Neural cell (in vitro differentiated cells): ENCODE results near the gene MAIP1. TPM values are rescaled to one million over a fixed set of nuclear protein-coding genes. Genes with fewer than 3 reads are reported as not detected.

Source experiments
- H2AFZ ChIP-seq: fragments of 200-600, 300-800 bp; sonication (generic), shearing (Covaris generic); 2 replicates; pipeline ENCODE4 v1.6.0; 2014; ENCODE audit warnings: low read depth, mild to moderate bottlenecking, antibody characterized with exemption, low read length, moderate library complexity
- H3F3A ChIP-seq: fragments of 200-600 bp; shearing (Covaris generic); 2 replicates; pipeline ENCODE4 v1.6.1; 2016; ENCODE audit warnings: mild to moderate bottlenecking, moderate library complexity, mixed read lengths, antibody characterized with exemption, low read length; ENCODE audit not compliant: insufficient read depth, poor library complexity, severe bottlenecking
- H3K27ac ChIP-seq: fragments of 200-600, 300-800 bp; sonication (generic), shearing (Covaris generic); 2 replicates; pipeline ENCODE4 v1.5.1; 2014; ENCODE audit warnings: mild to moderate bottlenecking, low read length, moderate library complexity
- H3K27me3 ChIP-seq: fragments of 300-800, 200-600 bp; sonication (generic), shearing (Covaris generic); 2 replicates; pipeline ENCODE4 v1.6.0; 2014; ENCODE audit warnings: mild to moderate bottlenecking, low read depth, low read length, moderate library complexity; ENCODE audit not compliant: insufficient read depth
- H3K36me3 ChIP-seq: fragments of 300-800, 200-600 bp; sonication (generic), shearing (Covaris generic); 2 replicates; pipeline ENCODE4 v1.5.1; 2014; ENCODE audit warnings: mild to moderate bottlenecking, antibody characterized with exemption, low read length, moderate library complexity; ENCODE audit not compliant: insufficient read depth
- H3K4me2 ChIP-seq: fragments of 300-800, 200-600 bp; sonication (generic), shearing (Covaris generic); 2 replicates; pipeline ENCODE4 v1.6.0; 2014; ENCODE audit warnings: mild to moderate bottlenecking, low read length
- H3K4me3 ChIP-seq: fragments of 300-800, 200-600 bp; sonication (generic), shearing (Covaris generic); 2 replicates; pipeline ENCODE4 v1.5.1; 2014; ENCODE audit warnings: mild to moderate bottlenecking, low read length, moderate library complexity
- H3K79me2 ChIP-seq: fragments of 200-600 bp; shearing (Covaris generic); replicated peaks from 2 replicates; pipeline ENCODE4 v1.6.0; 2014; ENCODE audit warnings: mild to moderate bottlenecking, low read length, moderate library complexity; ENCODE audit not compliant: insufficient read depth
- H3K9ac ChIP-seq: fragments of 300-800, 200-600 bp; sonication (generic), shearing (Covaris generic); 2 replicates; pipeline ENCODE4 v1.6.1; 2016; ENCODE audit warnings: mild to moderate bottlenecking, low read length, mixed read lengths
- H3K9me2 ChIP-seq: fragments of 200-600 bp; shearing (Covaris generic); 2 replicates; pipeline ENCODE4 v1.6.1; 2016; ENCODE audit warnings: mild to moderate bottlenecking, low read length, mixed read lengths; ENCODE audit not compliant: insufficient read depth
- H3K9me3 ChIP-seq: fragments of 200-600, 300-800 bp; sonication (generic), shearing (Covaris generic); 2 replicates; pipeline ENCODE4 v1.6.1; 2016; ENCODE audit warnings: mild to moderate bottlenecking, mixed run types, low read length, moderate library complexity, mixed read lengths
- H4K20me1 ChIP-seq: fragments of 200-600 bp; shearing (Covaris generic); 2 replicates; pipeline ENCODE4 v1.6.1; 2016; ENCODE audit warnings: mild to moderate bottlenecking, mixed run types; ENCODE audit not compliant: insufficient read depth
- EP300 ChIP-seq: fragments of 450-650 bp; conservative IDR thresholded peaks from 2 replicates; pipeline ENCODE4 v1.6.1; 2014; ENCODE audit warnings: antibody characterized with exemption, mild to moderate bottlenecking, moderate library complexity; ENCODE audit not compliant: poor library complexity, severe bottlenecking
- EZH2 ChIP-seq: fragments of 200-600, 300-800 bp; shearing (Covaris generic), sonication (generic); IDR thresholded peaks from 2 replicates; pipeline ENCODE4 v1.6.1; 2014; ENCODE audit warnings: antibody characterized with exemption, low read length, borderline replicate concordance, mild to moderate bottlenecking; ENCODE audit not compliant: insufficient read depth, poor library complexity, severe bottlenecking
- MXI1 ChIP-seq: fragments of 450-650 bp; conservative IDR thresholded peaks from 2 replicates; pipeline ENCODE4 v1.6.1; 2014; ENCODE audit warnings: antibody characterized with exemption, mild to moderate bottlenecking; ENCODE audit not compliant: poor library complexity, severe bottlenecking
- POLR2AphosphoS5 ChIP-seq: IDR thresholded peaks from 2 replicates; pipeline ENCODE4 v1.6.1; 2012
- RAD21 ChIP-seq: fragments of 450-650 bp; conservative IDR thresholded peaks from 2 replicates; pipeline ENCODE4 v1.6.1; 2014; ENCODE audit warnings: antibody characterized with exemption, mild to moderate bottlenecking, moderate library complexity
- SMC3 ChIP-seq: fragments of 450-650 bp; conservative IDR thresholded peaks from 2 replicates; pipeline ENCODE4 v1.6.1; 2014; ENCODE audit warnings: antibody characterized with exemption, mild to moderate bottlenecking, moderate library complexity; ENCODE audit not compliant: poor library complexity
- TAF1 ChIP-seq: IDR thresholded peaks from 2 replicates; pipeline ENCODE4 v1.6.1; 2012; ENCODE audit warnings: low read depth
- polyA plus RNA-seq: library from polyadenylated mRNA; depleted of rRNA; stranded (reverse); fragments of >200 nt; gene quantifications from 2 replicates; pipeline ENCODE4 v1.2.3, GENCODE V29; 2014
- TF ChIP-seq, protein P1 (sequence below): IDR thresholded peaks from 2 replicates; pipeline ENCODE4 v1.6.1; 2012; ENCODE audit warnings: borderline replicate concordance
- TF ChIP-seq, protein P2 (sequence below): fragments of 450-650 bp; IDR thresholded peaks from 2 replicates; pipeline ENCODE4 v1.5.1; 2014; ENCODE audit warnings: antibody characterized with exemption, mild to moderate bottlenecking, moderate library complexity; ENCODE audit not compliant: poor library complexity, severe bottlenecking

MAIP1 gene
- polyA plus RNA-seq, 1 donor from 2014 or later, result 24.1 TPM

DNA sequence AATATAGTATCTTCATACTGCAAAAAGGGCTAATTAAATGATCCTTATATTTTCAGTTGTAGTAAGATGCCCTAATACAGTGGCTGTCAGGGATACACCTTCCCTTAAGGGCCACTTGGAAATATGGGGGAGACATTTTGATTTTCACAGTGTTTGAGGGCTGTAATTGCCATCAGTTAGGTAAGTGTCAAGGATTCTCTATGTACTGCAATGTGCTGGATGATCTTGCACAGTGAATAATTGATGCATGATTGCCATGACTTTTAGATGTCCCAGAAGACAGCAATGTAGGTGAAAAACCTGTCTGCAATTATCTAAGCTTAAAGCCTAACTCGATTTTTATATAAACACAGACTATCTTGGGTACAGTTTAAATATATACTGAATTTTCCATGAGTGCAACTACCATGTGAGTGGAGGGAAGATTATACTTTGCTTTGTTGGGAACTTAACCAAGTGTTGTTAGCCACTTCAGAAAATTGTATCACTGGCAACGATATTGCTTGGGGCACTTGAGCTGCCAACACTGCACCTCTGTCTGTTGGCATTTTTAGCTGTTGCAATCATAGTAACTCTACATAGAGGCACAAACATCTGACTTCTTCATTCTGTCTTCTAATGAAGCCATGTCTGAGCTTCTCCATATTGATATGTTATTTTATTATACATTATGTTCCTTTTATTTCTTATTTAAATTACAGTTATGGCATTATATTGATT, 45.2 kb downstream of the MAIP1 start:
- H3K27ac ChIP-seq, result no peak overlapping the region
- TF ChIP-seq MXI1 (no peak), EP300 (no peak), TAF1 (no peak), EZH2 (no peak), RAD21 (no peak), SMC3 (no peak), POLR2AphosphoS5 (no peak)
- TF ChIP-seq, protein P1, sequence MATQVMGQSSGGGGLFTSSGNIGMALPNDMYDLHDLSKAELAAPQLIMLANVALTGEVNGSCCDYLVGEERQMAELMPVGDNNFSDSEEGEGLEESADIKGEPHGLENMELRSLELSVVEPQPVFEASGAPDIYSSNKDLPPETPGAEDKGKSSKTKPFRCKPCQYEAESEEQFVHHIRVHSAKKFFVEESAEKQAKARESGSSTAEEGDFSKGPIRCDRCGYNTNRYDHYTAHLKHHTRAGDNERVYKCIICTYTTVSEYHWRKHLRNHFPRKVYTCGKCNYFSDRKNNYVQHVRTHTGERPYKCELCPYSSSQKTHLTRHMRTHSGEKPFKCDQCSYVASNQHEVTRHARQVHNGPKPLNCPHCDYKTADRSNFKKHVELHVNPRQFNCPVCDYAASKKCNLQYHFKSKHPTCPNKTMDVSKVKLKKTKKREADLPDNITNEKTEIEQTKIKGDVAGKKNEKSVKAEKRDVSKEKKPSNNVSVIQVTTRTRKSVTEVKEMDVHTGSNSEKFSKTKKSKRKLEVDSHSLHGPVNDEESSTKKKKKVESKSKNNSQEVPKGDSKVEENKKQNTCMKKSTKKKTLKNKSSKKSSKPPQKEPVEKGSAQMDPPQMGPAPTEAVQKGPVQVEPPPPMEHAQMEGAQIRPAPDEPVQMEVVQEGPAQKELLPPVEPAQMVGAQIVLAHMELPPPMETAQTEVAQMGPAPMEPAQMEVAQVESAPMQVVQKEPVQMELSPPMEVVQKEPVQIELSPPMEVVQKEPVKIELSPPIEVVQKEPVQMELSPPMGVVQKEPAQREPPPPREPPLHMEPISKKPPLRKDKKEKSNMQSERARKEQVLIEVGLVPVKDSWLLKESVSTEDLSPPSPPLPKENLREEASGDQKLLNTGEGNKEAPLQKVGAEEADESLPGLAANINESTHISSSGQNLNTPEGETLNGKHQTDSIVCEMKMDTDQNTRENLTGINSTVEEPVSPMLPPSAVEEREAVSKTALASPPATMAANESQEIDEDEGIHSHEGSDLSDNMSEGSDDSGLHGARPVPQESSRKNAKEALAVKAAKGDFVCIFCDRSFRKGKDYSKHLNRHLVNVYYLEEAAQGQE, result no peak
- TF ChIP-seq, protein P2, sequence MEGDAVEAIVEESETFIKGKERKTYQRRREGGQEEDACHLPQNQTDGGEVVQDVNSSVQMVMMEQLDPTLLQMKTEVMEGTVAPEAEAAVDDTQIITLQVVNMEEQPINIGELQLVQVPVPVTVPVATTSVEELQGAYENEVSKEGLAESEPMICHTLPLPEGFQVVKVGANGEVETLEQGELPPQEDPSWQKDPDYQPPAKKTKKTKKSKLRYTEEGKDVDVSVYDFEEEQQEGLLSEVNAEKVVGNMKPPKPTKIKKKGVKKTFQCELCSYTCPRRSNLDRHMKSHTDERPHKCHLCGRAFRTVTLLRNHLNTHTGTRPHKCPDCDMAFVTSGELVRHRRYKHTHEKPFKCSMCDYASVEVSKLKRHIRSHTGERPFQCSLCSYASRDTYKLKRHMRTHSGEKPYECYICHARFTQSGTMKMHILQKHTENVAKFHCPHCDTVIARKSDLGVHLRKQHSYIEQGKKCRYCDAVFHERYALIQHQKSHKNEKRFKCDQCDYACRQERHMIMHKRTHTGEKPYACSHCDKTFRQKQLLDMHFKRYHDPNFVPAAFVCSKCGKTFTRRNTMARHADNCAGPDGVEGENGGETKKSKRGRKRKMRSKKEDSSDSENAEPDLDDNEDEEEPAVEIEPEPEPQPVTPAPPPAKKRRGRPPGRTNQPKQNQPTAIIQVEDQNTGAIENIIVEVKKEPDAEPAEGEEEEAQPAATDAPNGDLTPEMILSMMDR, result no peak
- H3K36me3 ChIP-seq, result no peaks in the 10 kb centered on the region
- no peak overlapping the region for H3K4me3 ChIP-seq
- H3K27me3 ChIP-seq, result no peaks in the 10 kb centered on the region
- H3K79me2 ChIP-seq, result no peaks in the 10 kb centered on the region
- H4K20me1 ChIP-seq, result no peaks in the 10 kb centered on the region
- no peaks in the 10 kb centered on the region for H3K9me3 ChIP-seq
- H3K9me2 ChIP-seq, result no peaks in the 10 kb centered on the region
- H3K9ac ChIP-seq, result no peak overlapping the region
- no peak overlapping the region for H2AFZ ChIP-seq
- H3K4me2 ChIP-seq, result no peak overlapping the region
- H3F3A ChIP-seq, result no peaks in the 10 kb centered on the region

DNA sequence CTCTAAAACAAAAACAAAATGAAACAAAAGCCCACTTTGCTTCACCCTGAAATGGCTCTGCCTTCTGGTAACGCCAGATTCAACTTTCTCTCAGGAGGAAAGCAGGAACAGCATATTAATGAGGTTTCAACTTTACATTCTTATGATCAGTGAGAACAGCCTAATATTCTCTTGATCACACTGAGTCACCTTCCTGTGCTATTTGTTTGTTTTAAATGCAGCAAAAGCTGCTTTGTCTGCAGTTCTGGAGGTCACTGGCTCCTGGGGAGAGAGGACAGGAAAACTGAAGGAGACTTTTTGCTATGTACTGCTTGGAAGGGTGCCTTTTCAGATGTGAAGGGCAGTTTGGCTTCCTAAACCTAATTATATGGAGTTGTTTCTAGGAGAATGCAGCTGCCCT, 48.1 kb downstream of the MAIP1 start:
- no peaks in the 10 kb centered on the region for H3K27me3 ChIP-seq
- H3K36me3 ChIP-seq, result no peaks in the 10 kb centered on the region
- H4K20me1 ChIP-seq, result no peaks in the 10 kb centered on the region
- H3K4me2 ChIP-seq, result no peak overlapping the region
- H2AFZ ChIP-seq, result no peak overlapping the region
- H3K9ac ChIP-seq, result no peak overlapping the region
- H3F3A ChIP-seq, result no peaks in the 10 kb centered on the region
- no peaks in the 10 kb centered on the region for H3K9me2 ChIP-seq
- H3K4me3 ChIP-seq, result no peak overlapping the region
- no peaks in the 10 kb centered on the region for H3K9me3 ChIP-seq
- no peak overlapping the region for H3K27ac ChIP-seq
- TF ChIP-seq, protein P2, result no peak
- TF ChIP-seq, protein P1, result no peak
- TF ChIP-seq MXI1 (no peak), TAF1 (no peak), SMC3 (no peak), EZH2 (no peak), RAD21 (no peak), EP300 (no peak), POLR2AphosphoS5 (no peak)
- H3K79me2 ChIP-seq, result no peaks in the 10 kb centered on the region
